GM12892 (cell line): ENCODE results near the gene CEACAM3.
A peak's percentile ranks its signal among the peaks of the same experiment; 100 is the strongest.
"Not testable (repeated sequence)": the region's sequence is repeated elsewhere in the genome, so short reads cannot be mapped to it uniquely, and the experiment has no call there.

Source experiments
- DNase-seq: peaks from one replicate; pipeline ENCODE4 v3.0.0; 2011; ENCODE audit not compliant: insufficient read length
- FAIRE-seq: peaks from 2 replicates; lab custom pipeline; 2011; peaks lifted over from hg19 to GRCh38; lab: Jason Lieb, UNC
- POLR2A ChIP-seq: IDR thresholded peaks from 2 replicates; pipeline ENCODE4 v1.6.1; 2011; ENCODE audit warnings: low read depth, low read length, control low read depth
- POLR2AphosphoS5 ChIP-seq: IDR thresholded peaks from 2 replicates; pipeline ENCODE4 v1.6.1; 2011; ENCODE audit warnings: low read depth, low read length, control low read depth
- TAF1 ChIP-seq: IDR thresholded peaks from 2 replicates; pipeline ENCODE4 v1.6.1; 2011; ENCODE audit warnings: low read depth, mild to moderate bottlenecking, control low read depth, low read length, borderline replicate concordance

The CEACAM3 gene

DNA sequence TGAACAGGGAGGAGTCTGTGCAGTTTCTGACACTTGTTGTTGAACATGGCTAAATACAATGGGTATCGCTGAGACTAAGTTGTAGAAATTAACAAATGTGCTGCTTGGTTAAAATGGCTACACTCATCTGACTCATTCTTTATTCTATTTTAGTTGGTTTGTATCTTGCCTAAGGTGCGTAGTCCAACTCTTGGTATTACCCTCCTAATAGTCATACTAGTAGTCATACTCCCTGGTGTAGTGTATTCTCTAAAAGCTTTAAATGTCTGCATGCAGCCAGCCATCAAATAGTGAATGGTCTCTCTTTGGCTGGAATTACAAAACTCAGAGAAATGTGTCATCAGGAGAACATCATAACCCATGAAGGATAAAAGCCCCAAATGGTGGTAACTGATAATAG is 25.0 kb upstream of the CEACAM3 start:
- no peak for FAIRE-seq
- TF ChIP-seq POLR2AphosphoS5 (no peak), TAF1 (no peak), POLR2A (no peak)
- no peak for DNase-seq

DNA sequence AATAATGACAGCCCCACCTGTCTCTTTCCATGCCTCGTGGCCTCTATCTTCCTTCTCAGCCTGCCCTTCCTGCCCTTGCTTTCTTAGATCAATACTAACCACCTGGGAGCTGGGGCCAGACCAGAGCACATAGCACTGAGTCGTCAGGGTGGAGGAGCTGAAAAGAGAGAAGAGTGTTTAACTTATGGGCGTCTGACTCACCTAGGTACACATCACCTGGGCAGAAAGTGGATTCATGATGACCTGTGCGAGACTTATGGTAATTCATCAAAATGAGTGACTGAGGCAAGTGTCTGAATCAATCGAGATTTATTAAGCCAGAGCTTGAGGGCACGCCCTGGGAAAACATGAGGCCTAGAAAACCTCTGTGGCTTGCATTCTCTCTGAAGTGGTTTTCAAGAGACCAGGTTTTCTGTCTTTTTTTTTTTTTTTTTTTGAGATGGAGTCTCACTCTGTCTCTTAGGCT is 21.8 kb upstream of the CEACAM3 start:
- FAIRE-seq (no peak), DNase-seq (no peak)
- TF ChIP-seq POLR2A (no peak), TAF1 (no peak), POLR2AphosphoS5 (no peak)

DNA sequence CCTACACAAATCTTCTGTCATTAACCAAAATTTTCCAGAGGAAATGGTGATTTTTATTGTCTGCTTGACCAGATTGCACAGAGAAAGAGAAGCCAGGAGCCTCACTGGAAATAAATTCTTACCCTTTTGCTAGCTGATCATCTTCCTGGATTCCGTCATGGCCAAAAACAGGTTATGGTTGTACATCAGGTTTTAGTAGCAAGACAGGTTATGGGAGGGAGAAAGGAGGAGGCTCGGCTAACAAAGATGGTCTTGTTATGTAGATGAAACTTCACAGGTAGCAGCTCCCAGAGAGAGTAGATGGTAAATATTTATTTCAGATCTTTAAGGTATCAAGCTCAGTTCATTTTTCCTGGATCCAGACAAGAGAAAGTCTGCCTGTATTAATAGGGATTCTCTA is 19.7 kb upstream of the CEACAM3 start:
- DNase-seq (no peak), FAIRE-seq (no peak)
- TF ChIP-seq TAF1 (no peak), POLR2AphosphoS5 (no peak), POLR2A (no peak)

DNA sequence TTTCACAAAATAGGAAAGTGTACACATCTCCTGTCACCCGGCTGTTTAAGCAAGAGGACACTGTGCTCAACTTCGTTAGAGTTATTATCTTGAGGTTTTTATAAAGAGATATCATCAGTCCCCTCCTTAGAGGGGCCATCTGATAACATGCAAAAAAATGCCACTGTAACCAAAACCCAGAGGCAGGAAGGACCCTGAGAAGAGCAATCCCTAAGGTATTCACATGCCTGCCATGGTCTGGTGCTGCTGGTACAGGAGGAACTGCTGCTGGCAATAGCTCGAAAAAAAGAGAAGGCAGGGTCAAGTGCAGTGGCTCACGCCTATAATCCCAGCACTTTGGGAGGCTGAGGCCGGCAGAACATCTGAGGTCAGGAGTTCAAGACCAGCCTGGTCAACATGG is 12.8 kb upstream of the CEACAM3 start:
- FAIRE-seq, result no peak
- no peak for DNase-seq
- TF ChIP-seq TAF1, result no peak
- no peak for TF ChIP-seq POLR2A
- no peak for TF ChIP-seq POLR2AphosphoS5

DNA sequence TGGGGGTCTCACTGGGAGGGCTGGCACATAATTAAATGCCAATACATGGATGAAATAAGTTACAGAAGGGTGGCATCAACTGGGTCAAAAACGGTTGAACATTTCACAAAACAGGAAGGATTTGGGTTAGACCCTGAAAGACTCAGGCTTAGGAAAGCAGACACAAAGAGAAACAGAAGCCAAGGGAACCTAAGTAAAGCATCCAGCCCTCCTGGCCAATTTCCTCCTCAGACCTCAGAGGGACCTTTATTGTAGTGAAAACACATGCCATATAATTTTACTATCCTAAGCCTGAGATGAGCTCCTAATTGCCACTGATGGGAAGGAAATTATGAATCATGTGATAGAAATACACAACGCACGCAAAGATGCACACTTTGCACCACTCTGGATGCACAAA is 12.1 kb upstream of the CEACAM3 start:
- TF ChIP-seq POLR2A, result no peak
- TF ChIP-seq TAF1, result no peak
- TF ChIP-seq POLR2AphosphoS5, result no peak
- no peak for DNase-seq
- FAIRE-seq, result no peak

DNA sequence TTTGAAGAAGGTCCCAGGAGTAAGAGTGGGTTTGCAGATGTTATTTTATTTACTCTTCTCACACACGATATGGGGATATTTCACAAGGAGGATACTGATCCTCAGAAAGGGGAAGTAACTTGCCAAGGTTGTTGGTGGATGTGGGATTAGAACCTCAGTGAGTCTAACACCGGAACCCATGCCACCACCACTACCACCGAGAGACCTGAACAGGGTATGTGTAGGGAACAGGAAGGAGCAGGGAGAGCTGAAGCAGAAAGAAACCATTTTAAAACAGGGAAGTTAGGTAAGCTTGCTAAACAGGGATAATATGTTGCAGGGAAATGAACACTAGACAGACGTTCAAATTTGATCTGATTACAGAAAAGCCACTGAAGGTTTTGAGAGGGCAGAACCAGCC is 11.6 kb upstream of the CEACAM3 start:
- peak; percentile 78 for FAIRE-seq
- no peak for TF ChIP-seq POLR2A
- TF ChIP-seq TAF1, result no peak
- TF ChIP-seq POLR2AphosphoS5, result no peak
- DNase-seq, result no peak

DNA sequence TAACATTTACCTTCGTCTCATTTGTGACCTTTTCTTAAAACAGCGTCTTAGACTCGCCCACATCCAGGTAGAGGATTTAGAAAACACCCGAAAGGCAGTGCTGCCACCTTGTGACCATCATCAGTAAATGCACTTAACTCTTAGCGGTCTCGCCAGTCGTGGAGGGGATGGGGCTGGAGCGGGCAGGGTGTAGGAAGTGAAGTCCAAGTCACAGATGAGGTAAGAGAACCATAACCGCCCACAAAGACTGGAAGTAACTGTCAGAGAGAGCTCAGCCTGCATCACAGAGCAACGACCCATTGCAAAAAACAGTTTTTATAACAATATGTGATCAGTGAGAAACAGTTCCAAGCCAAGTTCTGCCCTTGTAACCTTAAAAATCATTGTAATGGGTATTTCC is 10.7 kb upstream of the CEACAM3 start:
- peak; percentile 95 for FAIRE-seq

DNA sequence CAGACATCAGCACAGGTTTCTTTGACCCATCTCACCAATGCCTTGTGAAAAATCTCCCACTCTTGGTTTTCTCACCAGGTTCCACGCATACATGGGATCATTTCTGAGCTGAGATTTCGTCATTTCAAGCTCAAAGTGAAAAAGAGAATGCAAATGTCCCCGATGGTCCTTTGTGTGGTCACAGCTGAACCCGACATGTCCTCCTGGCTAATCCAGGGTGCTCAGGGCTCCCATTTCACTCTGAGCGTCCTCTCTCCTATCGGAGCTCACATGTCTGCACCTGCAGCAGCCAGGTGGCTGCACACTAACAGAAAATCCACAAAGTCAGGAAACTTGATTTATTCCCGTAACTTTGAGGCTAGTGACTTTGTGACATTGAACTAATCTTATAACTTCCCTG is 9.3 kb upstream of the CEACAM3 start:
- DNase-seq (no peak), FAIRE-seq (no peak)
- TF ChIP-seq POLR2AphosphoS5 (no peak), POLR2A (no peak), TAF1 (no peak)

More for the DNA sequence above, 10.7 kb upstream of the CEACAM3 start:
- peak; percentile 72 for DNase-seq
- TF ChIP-seq TAF1, result no peak

DNA sequence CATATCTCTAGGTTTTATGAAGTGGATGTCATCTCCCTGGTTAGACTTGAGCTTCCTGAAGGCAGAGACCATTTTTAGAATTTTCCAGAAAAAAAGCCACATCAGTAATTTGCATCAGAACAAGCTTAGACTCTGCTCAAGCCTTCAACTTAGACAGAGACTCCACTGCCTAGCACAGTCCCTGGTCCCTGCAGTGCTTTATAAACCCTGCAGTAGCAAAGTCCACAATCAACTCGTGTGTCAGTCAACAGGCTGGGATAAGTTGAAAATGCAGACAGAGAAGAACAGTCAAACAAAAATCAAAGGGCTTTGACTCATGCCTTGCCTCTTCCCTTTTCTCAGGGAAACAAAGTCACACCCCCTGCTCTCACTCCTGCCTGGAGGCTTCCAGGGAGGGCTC is 7.9 kb upstream of the CEACAM3 start:
- not testable (repeated sequence) for FAIRE-seq, DNase-seq

DNA sequence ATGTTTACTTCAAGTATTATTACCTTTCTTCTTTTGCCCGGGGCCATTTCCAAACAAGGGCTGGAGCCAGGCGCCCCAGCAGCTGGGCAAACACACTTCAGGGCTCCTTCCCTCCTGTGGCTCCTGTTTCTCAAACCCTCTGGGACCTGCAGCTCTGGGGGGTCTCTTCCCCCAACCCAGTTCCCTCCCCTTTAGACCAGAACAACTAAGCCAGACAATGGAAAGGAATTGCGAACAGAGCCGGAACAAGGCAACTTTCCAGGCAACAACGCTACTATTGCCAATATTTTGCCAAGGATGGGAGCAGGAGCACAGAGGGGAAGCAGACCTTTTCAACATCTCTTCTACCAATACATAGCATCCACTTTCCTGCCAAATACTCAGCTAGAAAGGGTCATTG is 7.3 kb upstream of the CEACAM3 start:
- not testable (repeated sequence) for FAIRE-seq, DNase-seq

DNA sequence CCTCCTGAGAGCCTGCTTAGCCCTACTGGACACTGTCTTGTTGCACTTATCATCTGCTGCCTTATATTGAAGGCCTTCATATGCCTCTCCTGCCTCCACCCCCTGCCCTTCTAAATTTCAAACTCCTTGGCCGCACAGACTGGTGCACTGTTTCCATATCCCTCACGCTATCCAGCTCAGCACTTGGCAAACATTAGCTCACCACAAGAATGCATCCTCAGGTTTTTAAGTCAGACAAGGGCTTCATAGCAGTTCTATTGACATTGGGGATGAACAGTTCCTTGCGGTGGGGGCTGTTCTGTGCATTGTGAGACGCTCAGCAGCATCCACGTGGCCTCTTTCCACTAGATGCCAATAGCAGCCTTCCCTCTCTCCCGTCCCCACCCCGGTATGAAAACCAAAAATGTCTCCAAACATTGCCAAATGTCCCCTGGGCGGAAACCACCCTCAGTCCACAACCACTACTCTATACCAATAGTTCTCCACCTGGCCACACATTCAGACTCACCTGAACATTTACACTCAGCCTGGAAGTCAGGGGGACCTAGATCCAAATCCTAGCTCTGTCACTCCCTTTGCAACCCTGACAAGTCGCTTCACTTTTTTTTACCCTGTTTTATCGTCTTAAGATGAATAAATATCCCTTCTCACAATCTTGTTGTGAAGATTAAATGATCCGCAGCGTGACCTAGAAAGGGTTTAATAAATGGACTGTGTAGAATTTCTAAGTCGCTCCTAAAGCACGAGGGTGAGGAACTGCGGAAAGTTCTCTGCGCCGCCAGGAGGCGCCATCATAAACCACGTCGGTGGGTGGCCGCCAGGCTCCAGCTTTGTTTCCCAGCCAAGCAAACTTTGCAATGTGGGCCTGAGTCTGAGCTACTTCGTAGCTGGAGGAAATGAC is 3.6 kb upstream of the CEACAM3 start:
- DNase-seq, result no peak
- FAIRE-seq, result peak; percentile 66
- no peak for TF ChIP-seq TAF1
- TF ChIP-seq POLR2AphosphoS5, result no peak
- TF ChIP-seq POLR2A, result no peak

DNA sequence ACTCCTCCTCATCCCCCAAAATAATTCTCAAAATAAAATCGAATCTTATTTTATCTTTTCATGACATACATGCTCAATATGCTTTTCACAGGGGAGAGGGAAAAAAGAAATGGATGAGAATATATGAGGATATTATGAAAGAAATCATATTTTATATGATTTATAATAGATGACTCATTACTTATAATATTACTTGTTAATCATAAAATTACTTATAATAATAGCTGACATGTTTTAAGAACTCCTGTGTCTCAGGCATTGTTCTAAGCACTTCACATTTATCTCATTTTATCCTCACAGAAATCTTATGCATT is 3.0 kb upstream of the CEACAM3 start:
- DNase-seq (no peak), FAIRE-seq (no peak)
- TF ChIP-seq POLR2AphosphoS5, result no peak
- TF ChIP-seq POLR2A, result no peak
- no peak for TF ChIP-seq TAF1

DNA sequence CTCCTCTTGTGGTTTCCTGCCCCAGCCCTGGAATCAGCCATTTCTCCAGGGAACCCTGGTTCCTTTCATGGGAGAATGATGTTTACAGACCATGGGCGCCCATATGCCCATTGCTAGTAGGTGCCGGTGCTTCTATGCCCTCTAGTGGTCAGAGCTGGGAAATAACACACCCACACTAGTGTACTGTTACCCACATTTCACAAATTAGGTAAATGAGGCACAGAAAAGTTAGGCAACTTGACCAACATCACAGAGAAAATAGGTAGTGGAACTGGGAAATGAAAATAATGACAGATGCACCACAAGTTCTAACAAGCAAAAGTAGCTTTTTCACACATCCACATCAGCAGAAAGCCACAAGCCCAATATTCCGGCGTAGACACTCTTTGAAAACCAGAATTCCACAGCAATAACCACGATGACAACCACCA is 1.3 kb upstream of the CEACAM3 start:
- FAIRE-seq, result peak; percentile 97
- no peak for DNase-seq

More for the DNA sequence above, 1.3 kb upstream of the CEACAM3 start:
- no peak for TF ChIP-seq TAF1
